ENCODE measurements around the gene LRP1B.

The LRP1B gene

GRCh38 chr2:141560723-141561122 lies 570.1 kb downstream of the LRP1B start:
- DNase-seq, result no peak

GRCh38 chr2:141557329-141558095 lies 573.3 kb downstream of the LRP1B start:
- no peak for DNase-seq

- no peak for DNase-seq
Observed at GRCh38 chr2:141555876-141556470, 574.8 kb downstream of the LRP1B start.

- DNase-seq, result no peak
Observed at GRCh38 chr2:141554810-141555209, 576.0 kb downstream of the LRP1B start.

- no peak for DNase-seq
Observed at GRCh38 chr2:141534666-141535362, 596.0 kb downstream of the LRP1B start.

- no peak for DNase-seq
Observed at GRCh38 chr2:141529659-141530058, 601.2 kb downstream of the LRP1B start.

GRCh38 chr2:141528990-141529389 lies 601.8 kb downstream of the LRP1B start:
- DNase-seq, result no peak

- no peak for DNase-seq
Observed at GRCh38 chr2:141526760-141527159, 604.1 kb downstream of the LRP1B start.

- DNase-seq, result no peak
Observed at GRCh38 chr2:141524777-141525176, 606.0 kb downstream of the LRP1B start.

GRCh38 chr2:141523199-141523598 lies 607.6 kb downstream of the LRP1B start:
- no peak for DNase-seq

GRCh38 chr2:141522702-141523101 lies 608.1 kb downstream of the LRP1B start:
- no peak for DNase-seq

GRCh38 chr2:141522048-141522447 lies 608.8 kb downstream of the LRP1B start:
- DNase-seq, result no peak

GRCh38 chr2:141519906-141520305 lies 610.9 kb downstream of the LRP1B start:
- DNase-seq, result no peak

- no peak for DNase-seq
Observed at GRCh38 chr2:141517852-141518421, 612.9 kb downstream of the LRP1B start.

- DNase-seq, result no peak
Observed at GRCh38 chr2:141517180-141517851, 613.5 kb downstream of the LRP1B start.

- DNase-seq, result no peak
Observed at GRCh38 chr2:141515931-141516330, 614.9 kb downstream of the LRP1B start.

GRCh38 chr2:141513853-141514252 lies 617.0 kb downstream of the LRP1B start:
- no peak for DNase-seq

- DNase-seq, result no peak
Observed at GRCh38 chr2:141508806-141509595, 621.8 kb downstream of the LRP1B start.

GRCh38 chr2:141508086-141508752 lies 622.6 kb downstream of the LRP1B start:
- DNase-seq, result no peak

GRCh38 chr2:141506135-141506534 lies 624.7 kb downstream of the LRP1B start:
- no peak for DNase-seq

- DNase-seq, result no peak
Observed at GRCh38 chr2:141501752-141502151, 629.1 kb downstream of the LRP1B start.

GRCh38 chr2:141499123-141499522 lies 631.7 kb downstream of the LRP1B start:
- DNase-seq, result no peak

Data from stimulated activated CD4-positive, alpha-beta T cell treated with anti-CD3 and anti-CD28 coated beads, Interleukin-2, amount 100 ng/mL, for 48 hours (primary cell).